Skeletal muscle tissue (tissue), 4 donors: ENCODE measurements around the gene ITPK1. TPM values are rescaled to one million over a fixed set of nuclear protein-coding genes. Genes with fewer than 3 reads are reported as not detected.

Source experiments
- H3K27ac ChIP-seq: one replicate; pipeline ENCODE4 v1.7.0; 2013; ENCODE audit warnings: mild to moderate bottlenecking, low read depth, low read length, inconsistent platforms
- H3K27me3 ChIP-seq, 3 donors: one replicate each; pipeline ENCODE4 v1.7.0; 2013; ENCODE audit warnings: low read length in 3 of 3; ENCODE audit not compliant: control insufficient read depth in 3 of 3, insufficient read depth in 3 of 3
- H3K36me3 ChIP-seq, 3 donors: one replicate each; pipeline ENCODE4 v1.7.0; 2013; ENCODE audit warnings: low read length in 3 of 3; ENCODE audit not compliant: control insufficient read depth in 3 of 3, insufficient read depth in 3 of 3
- H3K4me1 ChIP-seq, 3 donors: one replicate each; pipeline ENCODE4 v1.7.0; 2013; ENCODE audit warnings: low read length in 3 of 3, mild to moderate bottlenecking in 3 of 3; ENCODE audit not compliant: control insufficient read depth in 3 of 3, insufficient read depth in 3 of 3
- H3K4me3 ChIP-seq, 3 donors: one replicate each; pipeline ENCODE4 v1.7.0; 2013; ENCODE audit warnings: low read length in 3 of 3
- H3K9ac ChIP-seq, 3 donors: one replicate each; pipeline ENCODE4 v1.7.0; 2013; ENCODE audit warnings: low read length in 3 of 3, mild to moderate bottlenecking in 3 of 3, moderate library complexity in 2 of 3, low read depth in 1 of 3
- H3K9me3 ChIP-seq, 3 donors: one replicate each; pipeline ENCODE4 v1.7.0; 2013; ENCODE audit warnings: low read length in 3 of 3; ENCODE audit not compliant: control insufficient read depth in 3 of 3
- total RNA-seq: library from RNA; depleted of rRNA; stranded (reverse); fragments of >200 nt; gene quantifications from one replicate; pipeline ENCODE4 v1.2.3, GENCODE V29; 2014
- donor health status: Osteomylitis.

The ITPK1 gene
- total RNA-seq, 1 donor from 2014 or later = 4.7 TPM

GRCh38 chr14:92962031-92962830, 153.5 kb downstream of the ITPK1 start:
- Histone ChIP-seq H3K4me3 (no peak overlapping the region), H3K4me1 (peaks cover 0 to 7% (median 0%) of the 10 kb centered on the region in 3 donors), H3K36me3 (peaks cover 10 to 27% (median 13%) of the 10 kb centered on the region in 3 donors), H3K9me3 (no peaks in the 10 kb centered on the region), H3K27ac (no peak overlapping the region), H3K27me3 (no peaks in the 10 kb centered on the region), H3K9ac (no peak overlapping the region)

GRCh38 chr14:92961567-92961855, 154.2 kb downstream of the ITPK1 start:
- H3K4me1 ChIP-seq = peaks cover 0 to 7% (median 0%) of the 10 kb centered on the region in 3 donors
- H3K27ac ChIP-seq = no peak overlapping the region
- no peak overlapping the region for H3K9ac ChIP-seq
- H3K9me3 ChIP-seq = no peaks in the 10 kb centered on the region
- no peak overlapping the region for H3K4me3 ChIP-seq
- no peaks in the 10 kb centered on the region for H3K27me3 ChIP-seq
- H3K36me3 ChIP-seq = peaks cover 10 to 27% (median 14%) of the 10 kb centered on the region in 3 donors

GRCh38 chr14:92960706-92961566, 154.8 kb downstream of the ITPK1 start:
- H3K36me3 ChIP-seq = peaks cover 10 to 27% (median 14%) of the 10 kb centered on the region in 3 donors
- H3K9ac ChIP-seq = no peak overlapping the region
- H3K9me3 ChIP-seq = no peaks in the 10 kb centered on the region
- no peaks in the 10 kb centered on the region for H3K27me3 ChIP-seq
- no peak overlapping the region for H3K4me3 ChIP-seq
- no peak overlapping the region for H3K27ac ChIP-seq
- peaks cover 0 to 7% (median 0%) of the 10 kb centered on the region in 3 donors for H3K4me1 ChIP-seq

- no peak overlapping the region for H3K9ac ChIP-seq
- H3K36me3 ChIP-seq = peaks cover 10 to 27% (median 17%) of the 10 kb centered on the region in 3 donors
- H3K27me3 ChIP-seq = no peaks in the 10 kb centered on the region
- peaks cover 0 to 7% (median 0%) of the 10 kb centered on the region in 3 donors for H3K4me1 ChIP-seq
- no peaks in the 10 kb centered on the region for H3K9me3 ChIP-seq
- no peak overlapping the region for H3K27ac ChIP-seq
- no peak overlapping the region for H3K4me3 ChIP-seq
Observed at GRCh38 chr14:92959761-92960680, 155.7 kb downstream of the ITPK1 start.

GRCh38 chr14:92959189-92959531, 156.6 kb downstream of the ITPK1 start:
- Histone ChIP-seq H3K27ac (no peak overlapping the region), H3K36me3 (peaks cover 10 to 27% (median 17%) of the 10 kb centered on the region in 3 donors), H3K27me3 (no peaks in the 10 kb centered on the region), H3K9me3 (no peaks in the 10 kb centered on the region), H3K9ac (no peak overlapping the region), H3K4me1 (peaks cover 0 to 6% (median 0%) of the 10 kb centered on the region in 3 donors), H3K4me3 (no peak overlapping the region)

- Histone ChIP-seq H3K36me3 (peaks cover 10 to 27% (median 17%) of the 10 kb centered on the region in 3 donors), H3K27ac (no peak overlapping the region), H3K9ac (no peak overlapping the region), H3K9me3 (no peaks in the 10 kb centered on the region), H3K4me3 (no peak overlapping the region), H3K4me1 (peaks cover 0 to under 1% (median 0%) of the 10 kb centered on the region in 3 donors), H3K27me3 (no peaks in the 10 kb centered on the region)
Observed at GRCh38 chr14:92958373-92959188, 157.1 kb downstream of the ITPK1 start.

GRCh38 chr14:92956961-92957360, 158.8 kb downstream of the ITPK1 start:
- H3K4me3 ChIP-seq = no peak overlapping the region
- H3K9me3 ChIP-seq = no peaks in the 10 kb centered on the region
- no peak overlapping the region for H3K9ac ChIP-seq
- H3K36me3 ChIP-seq = peaks cover 8 to 25% (median 14%) of the 10 kb centered on the region in 3 donors
- peaks cover 0 to 3% (median 0%) of the 10 kb centered on the region in 3 donors for H3K4me1 ChIP-seq
- no peaks in the 10 kb centered on the region for H3K27me3 ChIP-seq
- H3K27ac ChIP-seq = no peak overlapping the region

- Histone ChIP-seq H3K4me3 (no peak overlapping the region), H3K9ac (no peak overlapping the region), H3K36me3 (peaks cover 7 to 20% (median 18%) of the 10 kb centered on the region in 3 donors), H3K27ac (no peak overlapping the region), H3K4me1 (peaks cover 0 to 16% (median 9%) of the 10 kb centered on the region in 3 donors), H3K9me3 (no peaks in the 10 kb centered on the region), H3K27me3 (no peaks in the 10 kb centered on the region)
Observed at GRCh38 chr14:92955381-92955780, 160.3 kb downstream of the ITPK1 start.

- Histone ChIP-seq H3K9me3 (no peaks in the 10 kb centered on the region), H3K27me3 (no peaks in the 10 kb centered on the region), H3K4me3 (no peak overlapping the region), H3K36me3 (peaks cover 7 to 23% (median 18%) of the 10 kb centered on the region in 3 donors), H3K27ac (no peak overlapping the region), H3K4me1 (peaks cover 0 to 20% (median 11%) of the 10 kb centered on the region in 3 donors), H3K9ac (no peak overlapping the region)
Observed at GRCh38 chr14:92954933-92955332, 160.8 kb downstream of the ITPK1 start.
